Measurements from ENCODE around the gene TGFB3.

The TGFB3 gene

GRCh38 chr14:75987201-75987970, 5.6 kb upstream of the TGFB3 start:
- DNase-seq (ENCODE audit: low spot score) (no peak), FAIRE-seq (no peak)

GRCh38 chr14:75986439-75986765, 4.6 kb upstream of the TGFB3 start:
- no peak for FAIRE-seq

DNA sequence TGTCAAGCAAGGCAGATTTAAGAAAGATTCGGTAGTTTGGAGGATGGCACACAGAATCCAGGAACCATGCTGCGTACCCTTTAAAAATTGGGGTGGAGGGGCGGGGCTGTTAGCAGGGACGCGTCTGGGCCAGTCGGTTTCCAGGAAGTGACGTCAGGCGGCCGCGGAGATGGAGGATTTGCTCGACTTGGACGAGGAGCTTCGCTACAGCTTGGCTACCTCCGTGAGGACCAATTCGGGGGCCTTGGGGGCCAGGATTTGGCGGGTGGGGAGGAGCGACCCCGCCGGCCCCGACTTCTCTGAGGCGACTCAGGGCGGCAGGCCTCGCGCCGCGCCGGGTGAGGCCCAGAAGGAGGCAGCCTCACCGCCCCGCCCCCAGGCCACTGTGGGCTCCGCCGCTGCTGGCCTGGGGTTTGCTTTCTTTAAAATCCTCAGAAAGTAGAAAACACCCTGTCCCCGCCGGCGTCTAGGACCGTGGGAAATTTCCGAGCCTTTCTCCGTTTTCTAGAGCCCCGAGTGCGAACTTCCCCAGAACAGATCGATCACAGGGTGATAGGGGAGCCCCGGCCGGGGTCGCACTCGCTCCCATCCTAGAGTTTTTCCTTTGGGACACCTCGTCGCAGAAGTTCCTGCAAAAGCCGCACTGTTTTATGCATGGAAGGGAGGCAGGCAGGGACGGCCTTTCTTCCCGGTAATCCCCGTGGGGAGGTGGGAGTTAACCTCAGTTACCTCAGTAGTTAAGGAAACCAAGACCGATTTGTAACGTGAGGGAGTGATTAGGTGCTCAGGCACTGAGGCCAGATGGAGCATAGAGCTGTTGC, 4.0 kb upstream of the TGFB3 start, which contains the start of gene IFT43:
Gene IFT43 (plus strand): TSS at position 146 of the 821 bp plus-strand sequence. CDS start 24 bp downstream, at position 170.
- FAIRE-seq (no peak), DNase-seq (ENCODE audit: low spot score) (peak; percentile 93)

More at GRCh38 chr14:75986439-75986765, 4.6 kb upstream of the TGFB3 start:
- no peak for DNase-seq (ENCODE audit: low spot score)

GRCh38 chr14:75984674-75985073, 2.9 kb upstream of the TGFB3 start:
- no peak for FAIRE-seq

DNA sequence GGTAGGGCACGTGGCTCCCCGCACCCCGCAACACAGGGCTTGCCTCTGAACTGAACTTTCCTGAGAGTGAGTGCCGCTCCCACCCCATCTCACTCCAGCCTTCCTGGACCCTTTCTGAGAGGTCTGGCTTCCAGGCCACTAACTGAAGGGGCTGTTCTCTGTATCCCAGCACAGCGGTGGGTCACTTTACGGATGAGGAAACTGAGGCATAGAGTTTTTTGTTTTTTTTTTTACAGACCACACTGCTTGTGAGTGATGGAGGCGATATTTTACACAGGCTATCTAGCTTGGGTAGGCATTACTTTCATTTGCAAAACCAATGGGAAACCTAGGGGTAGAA, 1.2 kb upstream of the TGFB3 start:
- FAIRE-seq: no peak
- DNase-seq (ENCODE audit: low spot score): no peak

More at GRCh38 chr14:75984674-75985073, 2.9 kb upstream of the TGFB3 start:
- DNase-seq (ENCODE audit: low spot score): no peak

DNA sequence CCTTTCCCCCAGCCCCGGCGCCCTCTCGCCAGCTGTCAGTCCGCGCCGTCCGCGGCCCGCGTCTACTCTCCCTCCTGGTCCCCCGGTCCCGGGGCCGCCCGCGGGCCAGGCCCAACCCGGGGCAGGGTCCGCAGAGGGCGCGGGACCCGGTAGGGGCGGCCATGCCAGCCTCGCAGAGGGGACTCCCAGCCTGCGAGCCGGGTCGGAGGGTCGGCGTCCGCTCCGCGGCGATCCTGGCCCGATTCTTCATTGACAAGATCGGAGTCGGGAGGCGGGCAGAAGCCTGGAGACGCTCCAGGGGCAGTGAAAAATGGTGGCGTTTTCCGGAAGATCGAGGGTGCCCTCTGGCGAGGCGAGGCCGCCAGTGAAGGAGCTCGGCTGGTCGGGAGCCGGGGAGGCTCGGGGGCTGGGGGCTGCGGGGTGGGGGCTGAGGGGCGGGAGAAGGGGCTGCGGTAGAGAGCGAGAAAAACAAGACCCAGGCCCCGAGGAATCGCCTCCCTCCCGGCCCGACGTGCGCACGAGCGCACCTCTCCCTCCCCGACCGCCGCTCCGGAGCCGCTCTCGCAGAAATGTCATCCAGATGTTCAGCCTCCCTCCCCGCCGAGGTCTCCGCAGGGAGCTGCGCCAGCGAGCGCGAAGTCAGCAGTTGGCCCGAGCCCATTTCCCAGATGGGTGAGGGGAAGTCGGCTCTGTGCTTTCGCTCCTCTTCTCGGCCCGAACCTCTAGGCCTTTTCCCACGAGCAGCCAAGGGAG, 647 bp upstream of the TGFB3 start:
- DNase-seq (ENCODE audit: low spot score) (peak; percentile 88), FAIRE-seq (no peak)

DNA sequence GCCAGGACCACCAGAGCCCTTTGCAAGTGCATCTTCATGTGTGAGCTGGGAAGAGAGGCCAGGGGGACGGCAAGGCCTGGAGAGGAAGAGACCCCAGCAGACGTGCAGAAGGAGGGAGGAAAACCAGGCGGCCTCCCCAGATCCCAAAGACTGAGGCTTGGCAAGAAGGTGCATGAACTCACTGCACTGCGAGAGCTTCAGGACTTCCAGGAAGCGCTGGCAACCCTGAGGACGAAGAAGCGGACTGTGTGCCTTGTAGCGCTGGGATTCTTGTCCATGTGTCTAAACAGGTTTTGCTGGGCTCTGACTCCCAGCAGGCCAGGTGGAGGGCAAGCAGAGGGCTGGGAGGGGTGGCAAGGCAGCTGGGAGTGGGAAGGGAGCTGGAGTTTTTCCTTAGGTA, 939 bp downstream of the TGFB3 start:
- FAIRE-seq (no peak), DNase-seq (ENCODE audit: low spot score) (no peak)

GRCh38 chr14:75979648-75980565, 1.9 kb downstream of the TGFB3 start:
- DNase-seq (ENCODE audit: low spot score) (no peak), FAIRE-seq (no peak)

DNA sequence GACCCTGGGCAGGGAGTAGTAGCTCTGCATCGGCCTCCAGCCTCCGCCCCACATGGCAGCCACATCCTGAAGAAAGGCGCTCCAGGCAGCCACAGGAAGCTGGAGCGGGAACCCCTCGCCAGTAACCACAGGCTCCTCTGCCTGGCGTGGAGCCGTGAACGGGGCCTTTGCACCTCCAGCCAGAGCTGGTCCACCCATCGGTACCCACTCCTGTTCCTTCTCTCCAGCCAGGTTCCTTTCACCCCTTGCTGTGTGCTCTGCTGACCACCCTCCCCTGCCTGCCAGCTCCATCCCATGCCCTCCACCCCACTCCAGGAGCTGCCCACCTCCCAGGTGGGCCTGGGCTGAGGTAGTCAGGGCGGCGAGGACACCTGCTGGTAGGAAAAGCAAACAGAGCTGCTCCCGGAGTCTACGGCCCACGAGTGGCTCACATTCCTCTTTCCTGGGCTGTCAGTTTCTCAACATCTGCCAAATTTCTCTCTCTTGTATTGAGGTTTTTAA, 2.7 kb downstream of the TGFB3 start:
- DNase-seq (ENCODE audit: low spot score) (peak; percentile 74), FAIRE-seq (peak; percentile 65)

GRCh38 chr14:75978249-75978731, 3.5 kb downstream of the TGFB3 start:
- DNase-seq (ENCODE audit: low spot score) (no peak), FAIRE-seq (no peak)

DNA sequence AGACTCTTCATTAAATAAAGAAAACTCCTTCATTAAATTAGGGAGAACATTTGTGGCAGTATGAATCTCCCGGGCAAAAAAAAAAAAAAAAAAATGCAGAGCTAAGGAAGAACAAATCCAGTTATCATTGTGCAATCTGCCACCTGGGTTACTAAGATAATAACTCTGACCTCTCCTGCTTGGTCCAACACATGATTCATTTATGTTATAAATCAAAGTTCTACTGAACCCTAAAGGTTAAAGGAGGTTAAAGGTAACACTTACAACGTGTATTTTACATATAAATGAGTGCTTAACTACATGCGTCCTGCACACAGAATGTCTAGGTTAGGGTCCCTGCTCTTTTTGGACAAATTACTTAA, 4.2 kb downstream of the TGFB3 start:
- no peak for FAIRE-seq

GRCh38 chr14:75976826-75977581, 4.8 kb downstream of the TGFB3 start:
- no peak for DNase-seq (ENCODE audit: low spot score)

More for the DNA sequence above, 4.2 kb downstream of the TGFB3 start:
- DNase-seq (ENCODE audit: low spot score): no peak

GRCh38 chr14:75972801-75973421, 8.9 kb downstream of the TGFB3 start:
- FAIRE-seq (no peak), DNase-seq (ENCODE audit: low spot score) (no peak)

More at GRCh38 chr14:75976826-75977581, 4.8 kb downstream of the TGFB3 start:
- no peak for FAIRE-seq

- FAIRE-seq (peak; percentile 85), DNase-seq (ENCODE audit: low spot score) (no peak)
Measured at GRCh38 chr14:75971509-75971908, 10.3 kb downstream of the TGFB3 start.

GRCh38 chr14:75970989-75971388, 10.8 kb downstream of the TGFB3 start:
- FAIRE-seq (no peak), DNase-seq (ENCODE audit: low spot score) (no peak)

DNA sequence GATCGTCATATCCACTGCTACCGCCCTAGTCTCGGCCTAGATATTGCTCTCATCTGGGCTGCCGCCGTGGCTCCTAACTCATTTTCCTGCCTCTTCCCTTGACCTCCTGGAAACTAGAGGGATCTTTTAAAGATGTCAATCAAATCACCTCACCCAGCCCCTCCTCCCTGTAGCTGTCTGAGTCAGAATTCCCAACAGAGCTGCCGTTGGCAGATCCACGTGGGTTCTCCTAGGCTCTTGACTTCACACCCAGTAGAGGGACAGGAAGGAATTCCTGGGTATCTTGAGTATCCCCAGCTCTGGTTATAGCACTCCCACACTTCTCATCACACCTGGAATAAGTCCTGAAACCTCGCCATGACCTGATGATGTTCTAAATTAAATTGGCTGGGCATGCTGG, 11.9 kb downstream of the TGFB3 start:
- no peak for FAIRE-seq
- DNase-seq (ENCODE audit: low spot score): no peak

DNA sequence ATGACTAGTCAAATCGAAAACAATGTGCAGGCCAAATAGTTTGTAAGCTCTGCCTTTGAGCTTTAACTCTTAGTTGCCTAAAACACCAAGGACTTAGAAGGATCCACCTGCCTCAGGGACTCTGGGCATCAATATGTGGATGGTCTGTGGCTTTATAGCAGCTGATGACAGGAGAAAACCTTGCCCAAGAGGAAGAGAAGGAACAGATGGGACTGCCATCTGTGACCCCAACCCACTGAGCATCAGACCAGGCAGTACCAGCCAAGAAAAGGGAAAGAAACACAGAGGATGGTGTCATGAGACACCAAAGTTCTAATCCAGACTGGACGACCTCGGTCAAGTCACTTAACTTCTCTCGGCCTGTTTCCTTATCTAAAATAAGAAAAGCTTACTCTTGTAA, 12.7 kb downstream of the TGFB3 start:
- DNase-seq (ENCODE audit: low spot score): no peak
- FAIRE-seq: no peak

GRCh38 chr14:75968456-75968855, 13.3 kb downstream of the TGFB3 start:
- FAIRE-seq: no peak
- DNase-seq (ENCODE audit: low spot score): no peak

DNA sequence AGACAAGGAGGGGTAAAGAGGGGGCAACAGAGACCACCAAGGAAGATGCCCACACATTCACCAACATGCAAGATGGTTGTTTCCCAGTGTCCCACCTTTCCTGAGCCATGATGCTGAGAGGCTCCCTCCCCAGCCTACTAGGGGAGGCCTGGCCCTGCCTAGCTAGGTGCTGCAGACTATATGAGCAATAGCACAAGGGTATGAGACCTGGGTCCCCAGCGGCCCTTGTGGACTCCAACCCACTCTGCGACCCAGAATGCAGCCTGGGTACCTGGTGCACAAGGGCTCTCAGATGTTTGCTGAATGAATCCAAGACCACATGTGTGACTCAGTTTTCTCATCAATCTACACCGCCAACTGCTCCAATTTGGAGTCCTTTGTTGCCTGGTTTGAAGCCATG, 13.9 kb downstream of the TGFB3 start:
- no peak for DNase-seq (ENCODE audit: low spot score)
- FAIRE-seq: no peak
